KMS-11 (cell line): Measurements from ENCODE around the gene TSPAN6.

Source experiments
- H2AFZ ChIP-seq: fragments of 200-600 bp; sonication (generic); 2 replicates; pipeline ENCODE4 v1.6.1; 2016; ENCODE audit warnings: antibody characterized with exemption, mixed run types, low read depth
- H3K27ac ChIP-seq: fragments of 200-600 bp; sonication (generic); 2 replicates; pipeline ENCODE4 v1.6.1; 2016; ENCODE audit warnings: mild to moderate bottlenecking, mixed run types
- H3K27me3 ChIP-seq: fragments of 200-600 bp; sonication (generic); 2 replicates; pipeline ENCODE4 v1.6.1; 2017; ENCODE audit warnings: mild to moderate bottlenecking, low read depth, mixed run types, moderate library complexity; ENCODE audit not compliant: insufficient read depth
- H3K36me3 ChIP-seq: fragments of 200-600 bp; sonication (generic); 2 replicates; pipeline ENCODE4 v1.6.1; 2017; ENCODE audit warnings: mild to moderate bottlenecking, mixed run types; ENCODE audit not compliant: insufficient read depth
- H3K4me1 ChIP-seq: fragments of 200-600 bp; sonication (generic); 2 replicates; pipeline ENCODE4 v1.6.1; 2016; ENCODE audit warnings: mild to moderate bottlenecking, low read depth, mixed run types; ENCODE audit not compliant: poor library complexity, severe bottlenecking
- H3K4me2 ChIP-seq: fragments of 200-600 bp; sonication (generic); 2 replicates; pipeline ENCODE4 v1.7.0; 2016; ENCODE audit warnings: mild to moderate bottlenecking, mixed run types
- H3K4me3 ChIP-seq: fragments of 200-600 bp; sonication (generic); IDR thresholded peaks from 2 replicates; pipeline ENCODE4 v1.6.1; 2017; ENCODE audit warnings: low read depth, low read length, mixed read lengths; ENCODE audit not compliant: insufficient read depth
- H3K79me2 ChIP-seq: fragments of 200-600 bp; sonication (generic); 2 replicates; pipeline ENCODE4 v1.6.1; 2016; ENCODE audit warnings: low read depth, mixed run types; ENCODE audit not compliant: insufficient read depth
- H3K9ac ChIP-seq: fragments of 200-600 bp; sonication (generic); 2 replicates; pipeline ENCODE4 v1.6.1; 2016; ENCODE audit warnings: mild to moderate bottlenecking, mixed run types
- H4K20me1 ChIP-seq: fragments of 200-600 bp; sonication (generic); 2 replicates; pipeline ENCODE4 v1.6.1; 2016; ENCODE audit warnings: mild to moderate bottlenecking, mixed run types; ENCODE audit not compliant: insufficient read depth
- TF ChIP-seq, protein P1 (sequence below): fragments of 200-600 bp; sonication (generic); conservative IDR thresholded peaks from 2 replicates; pipeline ENCODE4 v1.6.1; 2017; ENCODE audit warnings: low read depth, mild to moderate bottlenecking, antibody characterized with exemption, low read length, moderate library complexity, mixed read lengths

TSPAN6 gene

GRCh38 chrX:100647739-100648138, 11.1 kb upstream of the TSPAN6 start:
- H3K36me3 ChIP-seq, result no peaks in the 10 kb centered on the region
- H3K9ac ChIP-seq, result no peak overlapping the region
- no peaks in the 10 kb centered on the region for H3K79me2 ChIP-seq
- no peak overlapping the region for H2AFZ ChIP-seq
- TF ChIP-seq, protein P1, sequence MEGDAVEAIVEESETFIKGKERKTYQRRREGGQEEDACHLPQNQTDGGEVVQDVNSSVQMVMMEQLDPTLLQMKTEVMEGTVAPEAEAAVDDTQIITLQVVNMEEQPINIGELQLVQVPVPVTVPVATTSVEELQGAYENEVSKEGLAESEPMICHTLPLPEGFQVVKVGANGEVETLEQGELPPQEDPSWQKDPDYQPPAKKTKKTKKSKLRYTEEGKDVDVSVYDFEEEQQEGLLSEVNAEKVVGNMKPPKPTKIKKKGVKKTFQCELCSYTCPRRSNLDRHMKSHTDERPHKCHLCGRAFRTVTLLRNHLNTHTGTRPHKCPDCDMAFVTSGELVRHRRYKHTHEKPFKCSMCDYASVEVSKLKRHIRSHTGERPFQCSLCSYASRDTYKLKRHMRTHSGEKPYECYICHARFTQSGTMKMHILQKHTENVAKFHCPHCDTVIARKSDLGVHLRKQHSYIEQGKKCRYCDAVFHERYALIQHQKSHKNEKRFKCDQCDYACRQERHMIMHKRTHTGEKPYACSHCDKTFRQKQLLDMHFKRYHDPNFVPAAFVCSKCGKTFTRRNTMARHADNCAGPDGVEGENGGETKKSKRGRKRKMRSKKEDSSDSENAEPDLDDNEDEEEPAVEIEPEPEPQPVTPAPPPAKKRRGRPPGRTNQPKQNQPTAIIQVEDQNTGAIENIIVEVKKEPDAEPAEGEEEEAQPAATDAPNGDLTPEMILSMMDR, result no peak
- H4K20me1 ChIP-seq, result no peaks in the 10 kb centered on the region
- H3K4me1 ChIP-seq, result no peaks in the 10 kb centered on the region
- no peak overlapping the region for H3K27ac ChIP-seq
- no peak overlapping the region for H3K4me3 ChIP-seq
- H3K27me3 ChIP-seq, result no peaks in the 10 kb centered on the region
- no peak overlapping the region for H3K4me2 ChIP-seq

DNA sequence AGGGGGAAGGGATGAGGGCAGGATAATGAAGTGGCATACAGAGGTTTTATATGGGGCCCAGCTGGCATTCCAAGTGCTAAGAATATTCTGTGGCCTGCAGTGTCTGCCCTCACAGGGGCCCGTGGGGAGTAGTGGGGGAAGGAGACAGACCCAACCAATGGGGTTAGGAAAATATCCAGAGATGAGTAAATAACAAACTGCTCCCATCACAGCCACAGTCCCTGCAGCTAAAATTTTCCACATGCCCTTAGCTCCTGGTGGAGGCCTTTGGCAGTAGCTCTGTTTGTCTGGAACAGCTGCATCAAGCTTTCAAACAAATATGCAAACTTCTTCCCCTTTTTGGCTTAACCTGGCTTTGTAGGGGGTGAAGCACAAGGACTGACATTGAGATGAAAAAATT, 10.5 kb upstream of the TSPAN6 start:
- no peak overlapping the region for H3K4me3 ChIP-seq
- no peaks in the 10 kb centered on the region for H3K27me3 ChIP-seq
- H4K20me1 ChIP-seq, result no peaks in the 10 kb centered on the region
- no peak overlapping the region for H3K9ac ChIP-seq
- H2AFZ ChIP-seq, result no peak overlapping the region
- H3K36me3 ChIP-seq, result no peaks in the 10 kb centered on the region
- TF ChIP-seq, protein P1, result no peak
- no peak overlapping the region for H3K27ac ChIP-seq
- H3K4me1 ChIP-seq, result no peaks in the 10 kb centered on the region
- H3K79me2 ChIP-seq, result no peaks in the 10 kb centered on the region
- no peak overlapping the region for H3K4me2 ChIP-seq

DNA sequence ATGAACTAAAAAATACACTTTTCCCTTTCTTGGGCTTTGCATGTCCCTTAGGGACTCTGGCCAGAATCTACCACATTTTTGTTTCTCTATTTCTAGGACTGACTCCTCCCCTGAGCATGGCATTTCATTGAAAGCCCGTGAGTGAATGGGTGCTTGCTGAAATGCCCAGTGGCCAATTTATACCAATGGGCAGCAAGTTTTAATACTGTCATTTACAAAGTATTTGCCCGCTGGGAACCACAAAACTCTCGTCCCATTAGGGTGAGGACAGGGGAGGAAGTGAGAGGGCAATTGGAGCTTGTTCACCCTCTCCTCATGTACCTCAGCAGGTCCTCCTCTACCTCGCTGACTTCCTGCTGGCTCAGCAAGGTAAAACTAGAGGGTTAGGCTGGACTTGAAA, 8.5 kb upstream of the TSPAN6 start:
- no peaks in the 10 kb centered on the region for H3K27me3 ChIP-seq
- no peak overlapping the region for H3K4me3 ChIP-seq
- no peaks in the 10 kb centered on the region for H4K20me1 ChIP-seq
- TF ChIP-seq, protein P1, result no peak
- no peak overlapping the region for H3K4me2 ChIP-seq
- H3K4me1 ChIP-seq, result no peaks in the 10 kb centered on the region
- no peak overlapping the region for H2AFZ ChIP-seq
- no peak overlapping the region for H3K9ac ChIP-seq
- no peak overlapping the region for H3K27ac ChIP-seq
- H3K79me2 ChIP-seq, result no peaks in the 10 kb centered on the region
- no peaks in the 10 kb centered on the region for H3K36me3 ChIP-seq

DNA sequence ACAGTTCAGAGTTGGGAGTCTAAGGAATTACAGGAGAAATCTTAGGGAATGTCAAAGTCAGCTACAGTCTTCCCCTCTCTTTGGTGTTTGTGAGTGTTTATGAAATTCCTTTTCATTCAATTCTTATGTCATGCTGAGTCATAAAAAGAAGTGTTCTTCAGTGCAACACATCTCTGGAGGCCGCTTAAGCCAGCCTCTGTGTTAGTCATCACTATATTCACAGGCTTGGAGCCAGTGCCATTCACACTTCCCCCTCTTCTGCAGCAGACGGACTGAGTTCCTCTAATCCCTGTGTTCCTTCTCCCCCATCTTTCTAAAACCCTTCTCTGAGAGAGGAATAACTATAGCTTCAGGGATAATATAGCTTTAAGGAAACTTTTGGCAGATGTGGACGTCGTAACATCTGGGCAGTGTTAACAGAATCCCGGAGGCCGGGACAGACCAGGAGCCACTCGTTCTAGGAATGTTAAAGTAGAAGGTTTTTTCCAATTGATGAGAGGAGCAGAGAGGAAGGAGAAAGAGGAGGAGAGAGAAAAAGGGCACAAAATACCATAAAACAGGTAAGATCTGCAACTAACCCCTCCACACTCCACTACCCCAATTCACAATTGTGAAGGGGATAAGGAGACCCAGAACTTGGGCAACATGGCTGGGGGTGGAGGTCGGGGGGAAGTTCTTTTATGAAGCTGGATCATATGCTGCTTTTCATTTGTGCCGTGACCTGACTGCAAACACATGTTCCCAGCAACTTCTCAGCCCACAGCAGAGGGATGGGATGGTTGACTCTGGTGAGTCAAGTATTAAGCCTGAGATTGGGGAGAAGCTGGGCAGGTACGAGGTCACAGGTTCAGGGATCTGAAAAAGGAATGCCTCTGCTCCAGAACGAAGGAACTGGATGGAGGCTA, 7.6 kb upstream of the TSPAN6 start, which contains the start of gene SRPX2:
Gene SRPX2, plus strand, starts transcription at position 244 of the 905 bp plus-strand sequence. CDS start 2,124 bp downstream, outside the sequence.
- no peaks in the 10 kb centered on the region for H3K4me1 ChIP-seq
- no peak within 1 kb of the TSS for H3K9ac ChIP-seq
- no peaks in the 10 kb centered on the region for H4K20me1 ChIP-seq
- H3K27me3 ChIP-seq, result no peaks in the 10 kb centered on the region
- TF ChIP-seq, protein P1, result no peak
- H2AFZ ChIP-seq, result no peak within 1 kb of the TSS
- H3K27ac ChIP-seq, result no peak within 1 kb of the TSS
- H3K4me2 ChIP-seq, result no peak within 1 kb of the TSS
- H3K36me3 ChIP-seq, result no peaks in the 10 kb centered on the region
- no peak within 1 kb of the TSS for H3K4me3 ChIP-seq
- no peaks in the 10 kb centered on the region for H3K79me2 ChIP-seq
